Left cardiac atrium (tissue), 4 donors: Measurements from ENCODE around the gene FBXO42. TPM values are rescaled to one million over a fixed set of nuclear protein-coding genes. Genes with fewer than 3 reads are reported as not detected.
"Not testable (repeated sequence)": the region's sequence is repeated elsewhere in the genome, so short reads cannot be mapped to it uniquely, and the experiment has no call there.

Experiments used
- ATAC-seq, 2 donors: fragments of 200-7000 bp; cut with Tn5 transposase; one replicate each; pipeline ENCODE4 v1.9.1; 2020; ENCODE audit warnings: mild to moderate bottlenecking in 2 of 2, moderate library complexity in 2 of 2
- DNase-seq: peaks from one replicate; pipeline ENCODE4 v3.0.0-alpha.2; 2020
- intact Hi-C, 2 donors: fragments of 100-400 bp; cut with DNase I; formaldehyde crosslinking; loops; one replicate each; pipeline versions ENCODE4 v1.14.1 to v1.15.1; 2022 to 2023
- total RNA-seq, 2 donors: library from RNA; stranded (reverse); fragmentation: NEBNext Ultra II Directional; extraction: Animal tissue kit (Norgen Biotek cat#: 25700); gene quantifications; one replicate each; pipeline ENCODE4 v1.2.1, GENCODE V29; 2021
- donor health status: DM: no; HTN: yes; CAD: no.
- donor health status: DM: no; HTN: yes; CAD: no; lungs with severe emphysema.
- donor health status: DM: yes; HTN: yes; CAD: no.
- donor health status: Dilated cardiomyopathy.

The FBXO42 gene
- total RNA-seq, 2 donors from 2014 or later, result 14.1 to 15.1 TPM

GRCh38 chr1:16289959-16290358, 62.3 kb downstream of the FBXO42 start:
- intact Hi-C loops, result no loop called here
- no peak for DNase-seq
- ATAC-seq, result no peak

GRCh38 chr1:16286122-16286521, 66.2 kb downstream of the FBXO42 start:
- ATAC-seq (no peak), DNase-seq (no peak)
- intact Hi-C loops, result no loop called here

GRCh38 chr1:16281765-16282164, 70.5 kb downstream of the FBXO42 start:
- intact Hi-C loops, result no loop called here
- ATAC-seq (no peak), DNase-seq (no peak)

- ATAC-seq (no peak), DNase-seq (no peak)
- intact Hi-C loops, result no loop called here
These were observed 73.1 kb downstream of the FBXO42 start for GRCh38 chr1:16279186-16279585.

- intact Hi-C loops, result no loop called here
- no peak for DNase-seq
- no peak for ATAC-seq
These were observed 75.8 kb downstream of the FBXO42 start for GRCh38 chr1:16276302-16277030.

- DNase-seq (no peak), ATAC-seq (no peak)
- intact Hi-C loops, result no loop called here
These were observed 76.7 kb downstream of the FBXO42 start for GRCh38 chr1:16275591-16275990.

- intact Hi-C loops, result no loop called here
- ATAC-seq, result no peak
- DNase-seq, result no peak
These were observed 84.5 kb downstream of the FBXO42 start for GRCh38 chr1:16267690-16268180.

GRCh38 chr1:16266411-16267118, 85.7 kb downstream of the FBXO42 start:
- peak; percentile 79 to 84 for ATAC-seq
- intact Hi-C loops, result no loop called here
- DNase-seq, result no peak

GRCh38 chr1:16262067-16262466, 90.2 kb downstream of the FBXO42 start:
- DNase-seq, result no peak
- intact Hi-C loops, result no loop called here
- ATAC-seq, result no peak

GRCh38 chr1:16260814-16261213, 91.5 kb downstream of the FBXO42 start:
- DNase-seq (no peak), ATAC-seq (no peak)
- intact Hi-C loops, result no loop called here

- intact Hi-C loops, result no loop called here
- ATAC-seq, result no peak
- no peak for DNase-seq
These were observed 93.6 kb downstream of the FBXO42 start for GRCh38 chr1:16258591-16259135.

GRCh38 chr1:16257968-16258367, 94.3 kb downstream of the FBXO42 start:
- intact Hi-C loops, result no loop called here
- DNase-seq (no peak), ATAC-seq (no peak)

GRCh38 chr1:16257556-16257955, 94.7 kb downstream of the FBXO42 start:
- intact Hi-C loops, DNase-seq, ATAC-seq: not testable (repeated sequence)

- no peak for ATAC-seq
These were observed 95.8 kb downstream of the FBXO42 start for GRCh38 chr1:16256478-16256877.

GRCh38 chr1:16254263-16254928, 97.9 kb downstream of the FBXO42 start:
- ATAC-seq, result peak; percentile 81 to 90
- intact Hi-C loops, result no loop called here

More at GRCh38 chr1:16256478-16256877, 95.8 kb downstream of the FBXO42 start:
- intact Hi-C loops, result no loop called here
- no peak for DNase-seq

GRCh38 chr1:16253332-16253922, 98.9 kb downstream of the FBXO42 start:
- ATAC-seq, result no peak
- intact Hi-C loops, result no loop called here

More at GRCh38 chr1:16254263-16254928, 97.9 kb downstream of the FBXO42 start:
- DNase-seq, result no peak

GRCh38 chr1:16252912-16253311, 99.4 kb downstream of the FBXO42 start:
- intact Hi-C loops, result no loop called here
- ATAC-seq, result no peak
- no peak for DNase-seq

More at GRCh38 chr1:16253332-16253922, 98.9 kb downstream of the FBXO42 start:
- DNase-seq, result no peak

GRCh38 chr1:16251381-16251780, 100.9 kb downstream of the FBXO42 start:
- intact Hi-C loops, result no loop called here
- ATAC-seq, result no peak
- no peak for DNase-seq

- intact Hi-C loops, result no loop called here
- no peak for DNase-seq
- ATAC-seq, result no peak
These were observed 101.6 kb downstream of the FBXO42 start for GRCh38 chr1:16250524-16251251.
